NCI-H446 treated with DMSO at 0.1 percent for 48 hours (cell line): ENCODE data around the gene ENOSF1.
A peak's percentile ranks its signal among the peaks of the same experiment; 100 is the strongest.

ENCODE experiments used
- DNase-seq: peaks from one replicate; lab custom pipeline; 2025; lab: John Stamatoyannopoulos, UW

Gene ENOSF1

DNA sequence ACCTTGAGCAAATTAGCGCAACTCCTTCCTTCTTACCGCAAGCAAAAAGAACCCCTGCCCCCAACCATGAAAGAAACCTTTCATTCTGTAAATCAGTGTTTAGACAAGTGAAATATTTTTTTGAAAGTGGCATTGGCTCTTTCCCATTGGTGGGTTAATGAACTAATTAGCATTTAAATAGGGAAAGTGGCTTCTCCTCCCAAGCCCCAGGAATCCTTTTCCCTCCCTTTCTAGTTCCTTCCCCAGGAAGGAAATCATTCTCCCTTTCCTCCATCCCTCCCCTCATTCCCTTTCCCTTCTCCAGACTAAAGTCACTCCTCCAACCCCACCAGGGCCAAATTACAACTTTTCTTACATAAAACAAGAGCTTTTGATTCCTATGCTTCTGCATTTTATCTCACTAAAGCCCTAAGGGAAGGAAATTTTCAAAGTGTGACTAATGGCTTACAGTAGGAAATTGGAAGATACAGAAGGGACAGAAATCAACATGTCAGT is 77.8 kb downstream of the ENOSF1 start:
- no peak for DNase-seq

DNA sequence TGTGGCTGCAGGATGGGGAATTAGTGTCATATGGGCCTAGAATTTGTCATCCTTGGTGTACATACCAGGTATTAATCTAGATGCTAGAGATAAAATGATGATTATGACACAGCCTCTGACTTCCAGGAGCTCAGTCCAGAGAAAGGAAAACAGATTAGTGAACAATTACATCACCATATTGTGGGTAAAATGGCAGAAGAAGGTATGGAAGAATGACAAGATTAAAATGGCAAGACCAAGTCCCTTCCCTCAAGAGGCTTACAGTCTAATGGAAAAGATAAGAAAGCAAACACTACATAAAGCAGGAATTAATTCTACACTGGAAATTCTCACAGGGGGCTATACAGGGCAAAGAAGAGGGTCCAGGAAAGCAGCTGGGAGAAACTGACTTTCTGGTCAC is 80.9 kb downstream of the ENOSF1 start:
- no peak for DNase-seq

DNA sequence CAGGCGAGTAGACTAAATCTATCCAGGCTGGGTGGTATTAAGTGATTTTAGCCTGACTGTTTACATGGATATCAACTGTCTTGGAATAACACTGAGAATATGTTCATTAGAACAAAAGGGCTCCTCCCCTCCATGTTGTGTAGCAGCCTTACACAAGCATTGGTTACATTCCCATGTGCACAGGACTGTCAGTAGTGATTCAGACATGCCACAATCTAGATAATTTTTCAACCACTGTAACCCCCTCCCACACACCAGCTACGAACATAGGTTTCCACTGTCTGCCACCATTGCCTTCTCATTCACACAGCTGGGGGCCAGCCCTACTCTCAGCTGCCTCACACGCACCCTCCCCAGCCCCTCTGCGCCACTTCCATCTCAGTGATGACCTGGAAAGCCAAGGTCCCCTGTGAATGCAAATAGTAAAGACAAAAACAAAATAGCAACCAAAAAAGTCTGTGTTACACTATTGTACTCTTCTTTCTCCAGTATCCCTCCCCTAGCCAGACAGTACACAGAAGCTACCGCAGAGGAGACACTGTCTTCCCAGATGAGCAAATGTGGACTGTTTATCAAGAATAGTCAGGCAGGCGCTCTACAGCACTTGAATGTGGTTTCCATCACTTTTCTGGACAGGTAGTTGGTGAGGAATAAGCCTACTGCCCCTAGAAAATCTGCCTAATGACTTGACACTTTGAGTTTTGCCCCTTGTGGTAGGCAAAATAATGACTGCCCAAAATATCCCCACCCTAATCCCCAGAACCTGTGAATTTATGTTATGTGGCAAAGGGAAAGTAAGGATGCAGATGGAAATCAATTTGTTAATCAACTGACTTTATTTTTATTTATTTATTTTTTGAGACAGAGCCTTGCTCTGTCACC is 82.9 kb downstream of the ENOSF1 start:
- DNase-seq, result no peak

DNA sequence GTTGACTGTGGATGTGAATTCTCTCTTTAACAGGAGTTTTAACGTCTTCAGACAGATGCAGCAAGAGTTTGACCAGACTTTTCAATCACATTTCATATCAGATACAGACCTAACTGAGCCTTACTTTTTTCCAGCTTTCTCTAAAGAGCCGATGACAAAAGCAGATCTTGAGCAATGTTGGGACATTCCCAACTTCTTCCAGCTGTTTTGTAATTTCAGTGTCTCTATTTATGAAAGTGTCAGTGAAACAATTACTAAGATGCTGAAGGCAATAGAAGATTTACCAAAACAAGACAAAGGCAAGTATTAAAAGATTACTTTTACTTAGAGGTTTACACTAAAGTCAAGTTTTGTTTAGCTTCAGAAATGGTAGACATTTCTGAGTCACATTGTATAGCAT is 85.2 kb downstream of the ENOSF1 start:
- DNase-seq, result no peak

DNA sequence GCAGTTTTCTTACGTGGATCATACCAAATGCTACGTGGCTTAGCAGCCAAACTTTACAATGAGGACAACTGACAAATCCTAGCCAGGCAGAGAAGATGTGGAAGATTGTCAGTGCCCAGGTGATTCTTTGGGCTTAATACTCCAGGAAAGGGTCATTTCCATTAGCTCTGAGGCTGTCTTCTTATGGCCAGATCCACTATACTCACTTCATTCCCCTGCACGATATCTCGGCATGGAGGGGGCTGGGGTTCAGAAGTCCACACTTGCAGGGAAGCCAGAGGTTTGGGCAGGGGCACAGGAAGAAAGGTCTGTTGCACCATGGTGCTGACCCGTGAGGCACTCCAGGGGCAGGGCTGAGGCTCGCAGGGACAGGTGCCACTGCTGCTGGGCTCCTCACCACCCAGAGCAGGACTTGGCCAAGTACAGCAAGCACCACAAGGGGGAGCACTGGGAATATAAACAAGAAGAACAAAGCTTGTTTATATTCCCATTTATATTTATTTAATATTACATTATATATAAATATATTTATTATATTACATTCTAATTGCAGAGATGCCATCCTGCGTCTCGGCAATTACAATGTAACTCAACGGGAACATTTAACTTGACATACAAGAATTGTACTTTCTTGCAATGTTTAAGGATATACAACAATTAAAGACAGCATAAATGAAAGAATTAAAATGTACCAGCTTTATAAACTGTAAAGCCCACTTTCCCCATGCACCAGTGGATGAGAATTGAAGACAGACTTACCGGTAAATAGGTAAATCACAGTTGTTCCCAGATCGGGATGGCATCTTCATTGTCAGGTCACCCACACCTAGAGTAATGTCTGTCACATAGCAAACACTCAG is 88.4 kb downstream of the ENOSF1 start:
- peak; percentile 43 for DNase-seq

DNA sequence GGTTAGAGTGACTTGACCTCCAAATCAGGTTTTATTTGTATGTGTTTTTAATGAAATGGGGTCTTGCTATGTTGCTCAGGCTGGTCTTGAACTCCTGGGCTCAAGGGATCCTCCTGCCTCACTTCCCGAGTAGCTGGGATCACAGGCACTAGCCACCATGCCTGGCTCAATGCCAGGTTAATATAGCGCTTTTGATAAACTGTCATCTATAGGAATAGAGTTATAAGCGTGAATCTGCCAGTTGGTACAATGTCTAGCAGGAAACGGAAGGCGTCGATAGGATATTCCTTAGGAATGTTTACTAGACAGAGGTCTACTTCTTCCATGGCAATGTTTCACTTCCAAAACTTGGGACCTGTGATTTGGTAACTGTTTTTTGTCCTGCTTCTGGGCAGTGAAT is 90.1 kb downstream of the ENOSF1 start:
- DNase-seq, result no peak

DNA sequence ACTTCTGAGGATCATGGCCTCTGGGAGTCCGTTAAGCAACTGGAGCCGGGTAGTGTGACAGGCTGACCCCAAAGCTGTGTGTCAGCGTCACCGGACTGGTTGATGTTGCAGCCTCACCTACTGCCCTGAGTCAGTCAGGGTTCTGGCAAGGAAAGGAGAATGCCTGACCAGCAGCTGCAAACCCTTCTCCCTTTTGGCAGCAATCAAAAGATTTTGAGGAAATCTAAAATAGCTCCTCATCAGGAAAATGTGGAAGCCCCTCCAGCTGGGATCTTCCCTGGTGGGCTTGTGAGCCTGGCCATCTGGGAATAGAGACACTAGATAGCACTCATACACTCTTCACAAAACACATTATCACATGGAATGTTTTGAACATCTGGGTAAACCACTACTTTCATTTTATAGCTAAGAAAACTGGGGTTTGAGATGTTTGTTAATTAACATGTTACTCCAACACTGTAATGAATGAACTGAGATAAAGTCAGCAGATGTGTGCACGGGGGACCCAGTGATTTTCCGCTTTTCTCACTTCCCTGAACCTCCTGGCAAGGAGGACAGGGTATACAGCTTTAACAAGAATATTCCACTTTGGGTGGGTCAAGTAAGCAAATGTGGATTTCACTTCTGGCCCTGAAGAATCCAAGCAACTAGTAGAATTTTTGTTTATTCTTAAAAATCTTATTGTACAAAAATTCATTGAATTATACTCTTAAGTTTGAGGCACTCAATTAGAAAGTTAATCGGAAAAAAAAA is 91.0 kb downstream of the ENOSF1 start:
- DNase-seq, result no peak
